Adrenal gland (tissue), 5 donors: ENCODE measurements around the gene CXXC4.

Experiments
- POLR2A ChIP-seq, 2 donors: fragments of 450-650 bp; IDR thresholded peaks; one replicate each; pipeline ENCODE4 v1.6.1; 2017; ENCODE audit warnings: antibody characterized with exemption in 2 of 2, mild to moderate bottlenecking in 2 of 2, moderate library complexity in 1 of 2
- TF ChIP-seq, protein P1 (sequence below), 6 experiments: fragments of 450-650 bp in 4 of 6; fragments of 200-600 bp in 2 of 6; sonication (generic) in 1 of 6; IDR thresholded peaks; 1 replicate in 5 of 6; 2 replicates in 1 of 6; pipeline versions ENCODE4 v1.5.1 to v1.8.0; 2016 to 2021; ENCODE audit warnings: antibody characterized with exemption in 6 of 6, mild to moderate bottlenecking in 2 of 6, moderate library complexity in 1 of 6
- donor health status: DM: no; HTN: no; CAD: no.

DNA sequence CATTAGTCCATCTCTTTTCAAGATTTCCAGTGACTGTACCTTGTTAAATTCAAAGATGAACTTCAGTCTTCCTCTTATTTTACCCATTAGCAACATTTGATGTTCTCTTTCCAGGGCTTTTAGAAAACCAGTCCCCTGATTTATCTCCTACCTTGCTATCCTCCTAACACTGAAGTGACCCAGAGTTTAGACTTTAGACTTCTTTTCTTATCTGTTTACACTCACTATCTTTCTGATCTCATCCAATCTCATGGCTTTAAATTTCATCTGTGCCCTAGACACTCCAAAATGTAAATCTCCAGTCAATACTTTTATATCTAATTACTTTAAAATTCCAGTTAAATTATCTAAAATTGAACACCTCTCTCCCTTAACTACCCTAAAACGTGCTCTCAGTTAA, 13.5 kb upstream of the CXXC4 start:
- no peak for TF ChIP-seq POLR2A (IDR thresholded peaks at IDR 0.05)
- TF ChIP-seq, protein P1, sequence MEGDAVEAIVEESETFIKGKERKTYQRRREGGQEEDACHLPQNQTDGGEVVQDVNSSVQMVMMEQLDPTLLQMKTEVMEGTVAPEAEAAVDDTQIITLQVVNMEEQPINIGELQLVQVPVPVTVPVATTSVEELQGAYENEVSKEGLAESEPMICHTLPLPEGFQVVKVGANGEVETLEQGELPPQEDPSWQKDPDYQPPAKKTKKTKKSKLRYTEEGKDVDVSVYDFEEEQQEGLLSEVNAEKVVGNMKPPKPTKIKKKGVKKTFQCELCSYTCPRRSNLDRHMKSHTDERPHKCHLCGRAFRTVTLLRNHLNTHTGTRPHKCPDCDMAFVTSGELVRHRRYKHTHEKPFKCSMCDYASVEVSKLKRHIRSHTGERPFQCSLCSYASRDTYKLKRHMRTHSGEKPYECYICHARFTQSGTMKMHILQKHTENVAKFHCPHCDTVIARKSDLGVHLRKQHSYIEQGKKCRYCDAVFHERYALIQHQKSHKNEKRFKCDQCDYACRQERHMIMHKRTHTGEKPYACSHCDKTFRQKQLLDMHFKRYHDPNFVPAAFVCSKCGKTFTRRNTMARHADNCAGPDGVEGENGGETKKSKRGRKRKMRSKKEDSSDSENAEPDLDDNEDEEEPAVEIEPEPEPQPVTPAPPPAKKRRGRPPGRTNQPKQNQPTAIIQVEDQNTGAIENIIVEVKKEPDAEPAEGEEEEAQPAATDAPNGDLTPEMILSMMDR (IDR thresholded peaks at IDR 0.05), result no peak
